Fibroblast of the aortic adventitia (primary cell): ENCODE data around the gene A2ML1. TPM values are rescaled to one million over a fixed set of nuclear protein-coding genes. Genes with fewer than 3 reads are reported as not detected.
"Not testable (repeated sequence)": the region's sequence is repeated elsewhere in the genome, so short reads cannot be mapped to it uniquely, and the experiment has no call there.

Source experiments
- DNase-seq: peaks from one replicate; pipeline ENCODE4 v3.0.0-alpha.2; 2010; ENCODE audit warnings: low read depth
- H3K4me3 ChIP-seq: 2 replicates; pipeline ENCODE4 v1.5.1; 2011; ENCODE audit warnings: low read depth, mild to moderate bottlenecking, control low read depth, low read length, moderate library complexity
- total RNA-seq: library from RNA; depleted of rRNA; stranded (reverse); fragments of >200 nt; gene quantifications from 2 replicates; pipeline ENCODE4 v1.2.3, GENCODE V29; 2012; ENCODE audit warnings: low replicate concordance
- TF ChIP-seq, protein P1 (sequence below): IDR thresholded peaks from 2 replicates; pipeline ENCODE4 v1.5.1; 2011; ENCODE audit warnings: mild to moderate bottlenecking, low read length, control low read depth, inconsistent platforms; ENCODE audit not compliant: insufficient read depth

Gene A2ML1
- total RNA-seq, 1 donor = under 0.01 TPM

DNA sequence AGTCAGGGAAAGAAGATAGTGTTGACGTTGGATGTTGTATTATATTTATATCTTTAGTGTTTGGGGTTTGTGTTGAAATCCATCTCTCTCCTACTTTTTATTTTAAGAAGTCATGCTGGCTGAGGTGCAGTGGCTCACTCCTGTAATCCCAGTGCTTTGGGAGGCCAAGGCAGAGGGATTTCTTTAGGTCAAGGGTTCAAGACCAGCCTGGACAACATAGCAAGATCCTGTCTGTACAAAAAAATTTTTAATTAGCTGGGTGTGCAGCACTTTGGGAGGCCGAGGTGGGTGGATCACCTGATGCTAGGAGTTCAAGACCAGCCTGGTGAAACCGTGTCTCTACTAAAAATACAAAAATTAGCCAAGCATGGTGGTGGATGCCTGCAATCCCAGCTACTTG, 23.9 kb downstream of the A2ML1 start:
- no peak overlapping the region for H3K4me3 ChIP-seq
- DNase-seq = no peak
- TF ChIP-seq, protein P1, sequence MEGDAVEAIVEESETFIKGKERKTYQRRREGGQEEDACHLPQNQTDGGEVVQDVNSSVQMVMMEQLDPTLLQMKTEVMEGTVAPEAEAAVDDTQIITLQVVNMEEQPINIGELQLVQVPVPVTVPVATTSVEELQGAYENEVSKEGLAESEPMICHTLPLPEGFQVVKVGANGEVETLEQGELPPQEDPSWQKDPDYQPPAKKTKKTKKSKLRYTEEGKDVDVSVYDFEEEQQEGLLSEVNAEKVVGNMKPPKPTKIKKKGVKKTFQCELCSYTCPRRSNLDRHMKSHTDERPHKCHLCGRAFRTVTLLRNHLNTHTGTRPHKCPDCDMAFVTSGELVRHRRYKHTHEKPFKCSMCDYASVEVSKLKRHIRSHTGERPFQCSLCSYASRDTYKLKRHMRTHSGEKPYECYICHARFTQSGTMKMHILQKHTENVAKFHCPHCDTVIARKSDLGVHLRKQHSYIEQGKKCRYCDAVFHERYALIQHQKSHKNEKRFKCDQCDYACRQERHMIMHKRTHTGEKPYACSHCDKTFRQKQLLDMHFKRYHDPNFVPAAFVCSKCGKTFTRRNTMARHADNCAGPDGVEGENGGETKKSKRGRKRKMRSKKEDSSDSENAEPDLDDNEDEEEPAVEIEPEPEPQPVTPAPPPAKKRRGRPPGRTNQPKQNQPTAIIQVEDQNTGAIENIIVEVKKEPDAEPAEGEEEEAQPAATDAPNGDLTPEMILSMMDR = no peak

DNA sequence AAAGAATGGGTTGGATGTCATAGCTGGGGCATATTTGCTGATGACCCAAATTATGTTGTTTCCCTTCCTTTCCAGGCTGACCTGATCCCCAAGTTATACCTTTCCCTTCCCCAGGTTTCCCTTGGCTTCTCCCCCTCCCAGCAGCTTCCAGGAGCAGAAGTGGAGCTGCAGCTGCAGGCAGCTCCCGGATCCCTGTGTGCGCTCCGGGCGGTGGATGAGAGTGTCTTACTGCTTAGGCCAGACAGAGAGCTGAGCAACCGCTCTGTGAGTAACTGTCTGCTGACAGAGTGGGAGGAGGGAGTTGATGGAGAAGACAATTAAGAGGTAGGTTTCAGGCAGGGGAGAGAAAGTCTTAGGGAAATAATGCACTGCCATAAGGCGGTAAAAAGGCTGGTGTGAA, 25.0 kb downstream of the A2ML1 start:
- DNase-seq = no peak

DNA sequence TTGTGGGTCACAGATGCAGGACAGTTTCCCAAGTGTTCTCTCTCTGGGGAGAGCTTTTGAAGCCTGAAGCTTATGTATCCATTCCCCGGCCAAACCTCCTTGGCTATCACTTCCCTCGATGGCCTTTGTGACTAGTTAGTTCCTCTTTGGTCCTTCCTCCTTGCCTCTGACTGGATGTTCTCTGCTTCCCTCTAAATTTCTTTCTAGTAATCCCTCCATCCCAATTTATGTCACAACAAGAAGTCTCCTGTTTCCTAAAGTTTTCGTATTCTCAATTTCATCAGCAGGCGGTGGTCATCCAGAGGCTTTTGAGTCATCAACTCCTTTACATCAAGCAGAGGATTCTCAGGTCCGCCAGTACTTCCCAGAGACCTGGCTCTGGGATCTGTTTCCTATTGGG, 27.5 kb downstream of the A2ML1 start:
- no peak overlapping the region for H3K4me3 ChIP-seq
- DNase-seq = no peak
- TF ChIP-seq, protein P1 = no peak

More for the DNA sequence above, 25.0 kb downstream of the A2ML1 start:
- H3K4me3 ChIP-seq = no peak overlapping the region
- TF ChIP-seq, protein P1 = no peak

DNA sequence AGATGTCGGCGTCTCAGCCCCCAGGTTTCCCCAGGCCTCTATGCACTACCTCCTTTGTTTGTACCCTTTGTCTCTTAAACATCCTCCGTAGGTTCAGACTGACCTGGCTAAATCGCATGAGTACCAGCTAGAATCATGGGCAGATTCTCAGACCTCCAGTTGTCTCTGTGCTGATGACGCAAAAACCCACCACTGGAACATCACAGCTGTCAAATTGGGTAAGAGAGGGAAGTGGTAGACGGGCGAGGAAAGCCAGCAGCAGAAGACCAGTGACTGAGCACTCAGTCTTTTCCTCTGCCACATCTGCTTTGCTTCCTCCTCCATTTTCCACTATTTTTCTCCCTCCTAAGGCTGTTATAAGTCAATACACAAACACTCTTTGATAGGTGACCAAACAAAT, 29.7 kb downstream of the A2ML1 start:
- no peak overlapping the region for H3K4me3 ChIP-seq
- TF ChIP-seq, protein P1 = no peak
- DNase-seq = no peak

DNA sequence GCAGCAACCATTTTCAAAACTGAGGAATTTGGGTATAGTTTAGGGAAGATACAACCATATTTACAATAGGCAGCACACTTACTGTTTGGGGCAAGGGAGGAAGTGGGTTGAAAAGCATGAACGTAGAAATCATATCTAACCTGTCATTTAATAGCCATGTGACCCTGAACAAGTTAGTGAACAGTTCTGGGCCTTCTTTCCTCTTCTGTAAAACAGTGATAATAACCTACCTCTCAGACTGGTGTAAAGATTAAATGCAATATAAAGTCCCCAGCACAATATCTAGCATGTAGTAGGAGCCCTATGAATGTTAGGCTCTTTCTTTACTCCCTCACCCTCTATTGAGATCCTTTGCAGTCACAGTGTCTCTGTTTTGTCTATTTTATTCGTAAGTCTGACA, 33.5 kb downstream of the A2ML1 start:
- TF ChIP-seq, protein P1 = no peak
- DNase-seq = no peak
- H3K4me3 ChIP-seq = no peak overlapping the region

DNA sequence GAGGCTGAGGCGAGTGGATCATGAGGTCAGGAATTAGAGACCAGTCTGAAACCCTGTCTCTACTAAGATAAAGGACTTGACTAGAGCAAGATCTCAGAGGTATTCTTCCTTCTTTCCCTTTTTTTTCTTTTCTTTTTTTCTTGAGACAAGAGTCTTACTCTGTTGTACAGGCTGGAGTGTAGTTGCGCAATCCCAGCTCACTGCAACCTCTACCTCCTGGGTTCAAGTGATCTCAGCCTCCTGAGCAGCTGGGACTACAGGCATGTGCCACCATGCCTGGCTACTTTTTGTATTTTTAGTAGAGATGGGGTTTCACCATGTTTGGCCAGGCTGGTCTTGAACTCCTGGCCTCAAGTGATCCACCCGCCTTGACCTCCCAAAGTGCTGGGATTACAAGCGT, 37.0 kb downstream of the A2ML1 start:
- not testable (repeated sequence) for H3K4me3 ChIP-seq, DNase-seq

DNA sequence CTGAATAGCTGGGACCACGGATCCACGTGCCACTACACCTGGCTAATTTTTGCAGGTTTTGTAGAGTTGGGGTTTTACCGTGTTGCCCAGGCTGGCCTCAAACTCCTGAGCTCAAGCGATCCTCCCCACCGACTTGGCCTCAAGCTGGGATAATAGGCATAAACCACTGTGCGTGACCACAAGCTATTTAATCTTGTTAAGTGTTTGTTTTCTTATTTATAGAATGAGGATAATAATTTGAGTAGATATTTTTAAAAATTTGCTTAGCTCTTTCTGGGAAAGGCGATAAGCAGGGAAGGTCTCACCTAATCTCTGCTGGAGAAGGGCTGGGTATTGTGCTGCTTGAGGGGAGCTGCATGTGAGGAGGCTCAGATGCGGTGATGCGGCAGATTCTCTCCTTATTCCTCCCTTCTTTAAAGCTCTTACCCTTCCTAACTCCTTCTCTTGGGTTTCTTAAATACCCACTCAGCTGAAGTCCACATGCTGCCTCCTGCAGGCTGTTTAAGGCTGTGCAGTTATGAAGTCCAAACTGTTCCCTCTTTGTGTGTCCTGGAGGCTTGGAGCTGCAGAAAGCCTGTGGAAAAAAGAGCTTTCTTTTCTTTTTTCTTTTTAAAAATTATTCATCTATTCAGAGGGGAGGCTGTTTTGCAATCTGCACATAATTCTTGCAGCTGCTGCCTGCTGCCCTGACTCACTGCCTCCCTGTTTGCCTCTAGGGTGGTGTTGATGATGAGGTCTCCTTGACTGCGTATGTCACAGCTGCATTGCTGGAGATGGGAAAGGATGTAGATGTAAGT, 37.9 kb downstream of the A2ML1 start:
- DNase-seq = peak; percentile 72
- TF ChIP-seq, protein P1 = peak; percentile 76
- no peak overlapping the region for H3K4me3 ChIP-seq
